Effector memory CD4-positive, alpha-beta T cell (primary cell): Measurements from ENCODE around the gene SDR42E2.
A peak's percentile ranks its signal among the peaks of the same experiment; 100 is the strongest.
"Not testable (repeated sequence)": the region's sequence is repeated elsewhere in the genome, so short reads cannot be mapped to it uniquely, and the experiment has no call there.

ENCODE experiments used
- DNase-seq, 3 donors: peaks; one replicate each; pipeline ENCODE4 v3.0.0-alpha.2; 2020
- H3K27ac ChIP-seq: 2 replicates; pipeline ENCODE4 v1.7.0; 2013; ENCODE audit warnings: mild to moderate bottlenecking, low read length, moderate library complexity; ENCODE audit not compliant: insufficient read depth, poor library complexity, severe bottlenecking
- H3K27me3 ChIP-seq: replicated peaks from 2 replicates; pipeline ENCODE4 v1.7.0; 2013; ENCODE audit warnings: mild to moderate bottlenecking, low read length; ENCODE audit not compliant: insufficient read depth, control insufficient read depth, poor library complexity, severe bottlenecking
- H3K36me3 ChIP-seq: 2 replicates; pipeline ENCODE4 v1.7.0; 2013; ENCODE audit warnings: mild to moderate bottlenecking, low read length, moderate library complexity; ENCODE audit not compliant: control insufficient read depth, insufficient read depth
- H3K4me1 ChIP-seq: 2 replicates; pipeline ENCODE4 v1.7.0; 2013; ENCODE audit warnings: low read length, mild to moderate bottlenecking; ENCODE audit not compliant: control insufficient read depth, insufficient read depth, poor library complexity, severe bottlenecking
- H3K4me3 ChIP-seq: 2 replicates; pipeline ENCODE4 v1.7.0; 2013; ENCODE audit warnings: low read length, low read depth, mild to moderate bottlenecking; ENCODE audit not compliant: insufficient read depth, poor library complexity, severe bottlenecking
- H3K9me3 ChIP-seq: 2 replicates; pipeline ENCODE4 v1.7.0; 2013; ENCODE audit warnings: mild to moderate bottlenecking, low read length, moderate library complexity; ENCODE audit not compliant: control insufficient read depth

SDR42E2 gene

DNA sequence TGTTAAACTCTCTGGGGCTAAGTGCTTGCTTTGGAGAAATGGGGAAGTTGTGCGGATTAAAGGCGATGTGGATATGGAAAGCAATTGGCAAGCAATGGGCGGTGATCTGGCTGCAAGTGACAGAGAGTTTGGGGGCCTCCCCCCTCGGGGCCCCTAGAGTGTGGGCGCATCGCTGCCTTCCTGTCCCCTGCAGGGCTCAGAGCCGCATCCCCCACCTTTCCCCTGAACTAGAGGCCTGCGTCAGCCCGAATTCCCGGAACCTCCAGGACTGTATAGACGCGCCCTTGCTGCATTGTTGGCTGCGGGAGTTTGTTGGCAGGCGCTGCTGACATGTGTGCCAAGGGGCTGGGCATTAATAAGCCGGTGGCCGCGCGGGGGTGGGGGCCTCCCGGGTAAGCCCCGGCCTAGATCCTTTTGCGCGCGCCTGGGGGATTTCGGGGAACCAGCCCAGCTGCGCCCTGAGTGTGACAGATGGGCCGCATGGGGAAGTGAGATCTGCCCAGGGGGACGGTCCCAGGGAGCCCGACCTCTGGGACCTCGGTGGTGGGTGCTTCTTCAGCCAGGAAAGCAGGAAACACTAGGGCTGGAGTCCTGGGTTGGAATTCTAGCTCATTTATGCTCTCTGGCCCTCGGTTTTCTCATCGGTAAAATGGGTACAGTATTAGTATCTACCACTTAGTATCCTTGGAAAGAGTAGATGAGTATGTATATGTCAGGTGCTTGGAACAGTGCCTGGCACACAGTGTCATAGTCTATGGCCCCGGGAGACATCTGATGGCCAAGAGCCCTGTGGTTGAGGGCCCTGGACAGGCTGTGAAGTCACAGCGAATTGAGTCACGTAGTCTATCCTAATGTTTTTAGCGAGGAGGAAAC lies 44.8 kb downstream of the SDR42E2 start:
- peak; percentile 30 to 45 (median 43) for DNase-seq
- no peaks in the 10 kb centered on the region for H3K9me3 ChIP-seq

GRCh38 chr16:22207715-22208360 lies 45.5 kb downstream of the SDR42E2 start:
- Histone ChIP-seq H3K9me3 (no peaks in the 10 kb centered on the region), H3K27ac (peak overlapping the region; percentile 34), H3K4me1 (peaks cover 10% of the 10 kb centered on the region), H3K36me3 (no peaks in the 10 kb centered on the region), H3K27me3 (no peaks in the 10 kb centered on the region), H3K4me3 (peak overlapping the region; percentile 93)
- no peak for DNase-seq

More for the DNA sequence above, 44.8 kb downstream of the SDR42E2 start:
- Histone ChIP-seq H3K27ac (peak overlapping the region; percentile 58), H3K4me1 (peaks cover 10% of the 10 kb centered on the region), H3K4me3 (peak overlapping the region; percentile 93), H3K27me3 (no peaks in the 10 kb centered on the region), H3K36me3 (no peaks in the 10 kb centered on the region)

GRCh38 chr16:22210285-22210684 lies 48.0 kb downstream of the SDR42E2 start:
- H3K36me3 ChIP-seq: no peaks in the 10 kb centered on the region
- no peaks in the 10 kb centered on the region for H3K9me3 ChIP-seq
- H3K27ac ChIP-seq: no peak overlapping the region
- no peak for DNase-seq
- H3K27me3 ChIP-seq: no peaks in the 10 kb centered on the region
- no peak overlapping the region for H3K4me3 ChIP-seq
- peaks cover 10% of the 10 kb centered on the region for H3K4me1 ChIP-seq

DNA sequence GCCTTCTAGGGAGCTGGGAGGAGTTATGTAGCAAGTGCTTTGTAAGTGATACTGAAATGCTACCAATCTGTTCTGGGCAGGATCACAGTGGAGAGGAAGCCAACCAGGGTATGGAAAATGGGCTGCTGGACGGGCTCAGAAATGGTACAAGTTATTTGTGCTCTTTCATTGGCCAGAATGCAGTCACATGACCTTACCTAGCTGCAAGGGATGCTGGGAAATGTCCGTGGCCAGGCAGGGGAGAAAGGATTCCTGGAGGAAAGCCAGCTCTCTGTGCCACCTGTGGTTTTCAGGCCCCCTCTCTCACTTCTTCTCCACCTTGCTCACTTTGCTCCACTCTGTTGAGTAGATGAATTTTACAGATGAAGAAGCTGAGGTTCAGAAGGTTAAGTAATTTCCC lies 48.5 kb downstream of the SDR42E2 start:
- Histone ChIP-seq H3K27me3 (no peaks in the 10 kb centered on the region), H3K36me3 (no peaks in the 10 kb centered on the region), H3K27ac (no peak overlapping the region), H3K9me3 (no peaks in the 10 kb centered on the region), H3K4me1 (peaks cover 8% of the 10 kb centered on the region), H3K4me3 (no peak overlapping the region)
- DNase-seq: no peak

GRCh38 chr16:22213236-22213635 lies 50.9 kb downstream of the SDR42E2 start:
- DNase-seq: no peak
- H3K9me3 ChIP-seq: no peaks in the 10 kb centered on the region
- no peak overlapping the region for H3K4me3 ChIP-seq
- no peaks in the 10 kb centered on the region for H3K36me3 ChIP-seq
- no peak overlapping the region for H3K27ac ChIP-seq
- H3K4me1 ChIP-seq: no peaks in the 10 kb centered on the region
- H3K27me3 ChIP-seq: no peaks in the 10 kb centered on the region

- no peaks in the 10 kb centered on the region for H3K4me1 ChIP-seq
- no peak for DNase-seq
- H3K4me3 ChIP-seq: no peak overlapping the region
- H3K27ac ChIP-seq: no peak overlapping the region
- H3K36me3 ChIP-seq: no peaks in the 10 kb centered on the region
- no peaks in the 10 kb centered on the region for H3K9me3 ChIP-seq
- no peaks in the 10 kb centered on the region for H3K27me3 ChIP-seq
These were observed 51.5 kb downstream of the SDR42E2 start for GRCh38 chr16:22213801-22214200.

DNA sequence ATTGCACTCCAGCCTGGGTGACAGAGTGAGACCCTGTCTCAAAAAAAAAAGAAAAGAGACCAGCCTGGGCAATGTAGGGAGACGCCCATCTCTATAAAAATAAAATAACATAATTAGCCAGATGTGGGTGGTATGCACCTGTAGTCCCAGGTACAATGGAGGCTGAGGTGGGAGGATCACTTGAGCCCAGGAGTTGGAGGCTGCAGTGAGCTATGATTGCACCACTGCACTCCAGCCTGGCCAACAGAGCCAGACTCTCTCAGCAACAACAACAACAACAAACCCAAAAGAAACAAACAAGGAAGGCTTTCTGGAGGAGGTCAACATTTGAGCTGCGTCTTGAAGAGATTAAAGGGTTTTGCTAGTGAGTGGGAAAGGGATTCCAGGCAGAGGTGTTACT lies 52.1 kb downstream of the SDR42E2 start:
- Histone ChIP-seq H3K27ac (no peak overlapping the region), H3K27me3 (no peaks in the 10 kb centered on the region), H3K9me3 (no peaks in the 10 kb centered on the region), H3K4me1 (no peaks in the 10 kb centered on the region), H3K36me3 (no peaks in the 10 kb centered on the region), H3K4me3 (no peak overlapping the region)
- no peak for DNase-seq

DNA sequence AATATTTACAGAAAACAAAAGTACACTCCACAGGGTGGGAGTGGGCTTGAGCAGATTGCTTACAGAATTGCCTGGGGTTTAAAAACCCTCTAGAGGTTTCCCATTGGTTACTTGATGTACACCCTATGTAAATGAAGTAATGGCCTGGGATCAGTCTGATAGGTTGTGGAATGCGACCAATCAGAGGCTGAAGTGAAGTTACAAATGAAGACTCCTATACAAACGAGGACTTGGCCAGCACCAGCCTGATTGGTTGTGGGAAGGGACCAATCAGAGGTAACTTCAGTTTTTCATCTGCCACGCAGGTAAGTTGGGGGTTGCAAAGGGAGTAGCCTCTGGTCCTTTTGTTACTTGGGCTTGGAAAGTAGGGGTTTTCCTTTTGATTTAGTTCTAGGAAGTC lies 52.6 kb downstream of the SDR42E2 start:
- no peaks in the 10 kb centered on the region for H3K4me1 ChIP-seq
- no peaks in the 10 kb centered on the region for H3K27me3 ChIP-seq
- no peaks in the 10 kb centered on the region for H3K36me3 ChIP-seq
- DNase-seq: no peak
- no peaks in the 10 kb centered on the region for H3K9me3 ChIP-seq
- H3K4me3 ChIP-seq: no peak overlapping the region
- no peak overlapping the region for H3K27ac ChIP-seq

GRCh38 chr16:22216191-22216831 lies 54.0 kb downstream of the SDR42E2 start:
- Histone ChIP-seq H3K4me1 (no peaks in the 10 kb centered on the region), H3K36me3 (no peaks in the 10 kb centered on the region), H3K27ac (no peak overlapping the region), H3K9me3 (no peaks in the 10 kb centered on the region), H3K27me3 (no peaks in the 10 kb centered on the region), H3K4me3 (no peak overlapping the region)
- no peak for DNase-seq

- H3K9me3 ChIP-seq, H3K27ac ChIP-seq, H3K4me3 ChIP-seq, DNase-seq, H3K4me1 ChIP-seq, H3K27me3 ChIP-seq, H3K36me3 ChIP-seq: not testable (repeated sequence)
These were observed 54.5 kb downstream of the SDR42E2 start for GRCh38 chr16:22216832-22217225.
